ENCODE measurements around the gene DRD1. TPM values are rescaled to one million over a fixed set of nuclear protein-coding genes. Genes with fewer than 3 reads are reported as not detected.
"Not testable (repeated sequence)": the region's sequence is repeated elsewhere in the genome, so short reads cannot be mapped to it uniquely, and the experiment has no call there.

DRD1 gene
- total and polyA plus RNA-seq, 5 donors = not detected

- intact Hi-C loops (cut with DNase I) = no loop called here
- Histone ChIP-seq H3K27ac (ENCODE audit: low read length) (no peak overlapping the region), H3K9me3 (ENCODE audit: control insufficient read depth, low read length) (no peaks in the 10 kb centered on the region), H3K4me1 (ENCODE audit: control insufficient read depth, insufficient read depth, low read length) (no peaks in the 10 kb centered on the region), H3K4me3 (ENCODE audit: low read length) (no peak overlapping the region), H3K27me3 (ENCODE audit: control insufficient read depth, insufficient read depth) (no peaks in the 10 kb centered on the region)
- ATAC-seq (no peak), DNase-seq (no peak)
- WGBS = 66% methylated on average over 11 of the region's 11 CpGs
Observed at GRCh38 chr5:175456105-175456742, 12.2 kb upstream of the DRD1 start.

GRCh38 chr5:175454338-175454737 lies 10.4 kb upstream of the DRD1 start:
- H3K9me3 ChIP-seq (ENCODE audit: control insufficient read depth, low read length); DNase-seq; H3K27me3 ChIP-seq (ENCODE audit: control insufficient read depth, insufficient read depth); H3K4me3 ChIP-seq (ENCODE audit: low read length); H3K4me1 ChIP-seq (ENCODE audit: control insufficient read depth, insufficient read depth, low read length); ATAC-seq; H3K27ac ChIP-seq (ENCODE audit: low read length): not testable (repeated sequence)
- WGBS = 90% methylated on average over 5 of the region's 5 CpGs
- intact Hi-C loops (cut with DNase I) = loop anchor here in 1 of 4 donors (5.0 kb wide), 1 partner anchor 502 kb away; no protein-coding TSS in a partner anchor

- WGBS = 79% methylated on average over 2 of the region's 2 CpGs
- DNase-seq = no peak
Observed at GRCh38 chr5:175452166-175452565, 8.2 kb upstream of the DRD1 start.

GRCh38 chr5:175448276-175448675 lies 4.3 kb upstream of the DRD1 start:
- no peaks in the 10 kb centered on the region for H3K9me3 ChIP-seq (ENCODE audit: control insufficient read depth, low read length)
- H3K4me3 ChIP-seq (ENCODE audit: low read length) = no peak overlapping the region
- DNase-seq = no peak
- no peaks in the 10 kb centered on the region for H3K4me1 ChIP-seq (ENCODE audit: control insufficient read depth, insufficient read depth, low read length)
- no peak overlapping the region for H3K27ac ChIP-seq (ENCODE audit: low read length)
- no peak for ATAC-seq
- no peaks in the 10 kb centered on the region for H3K27me3 ChIP-seq (ENCODE audit: control insufficient read depth, insufficient read depth)
- WGBS = 35% methylated on average over 3 of the region's 3 CpGs
- intact Hi-C loops (cut with DNase I) = loop anchor here in 1 of 4 donors (5.0 kb wide), 1 partner anchor 496 kb away; no protein-coding TSS in a partner anchor

More at GRCh38 chr5:175452166-175452565, 8.2 kb upstream of the DRD1 start:
- Histone ChIP-seq H3K27ac (ENCODE audit: low read length) (no peak overlapping the region), H3K4me1 (ENCODE audit: control insufficient read depth, insufficient read depth, low read length) (no peaks in the 10 kb centered on the region), H3K9me3 (ENCODE audit: control insufficient read depth, low read length) (no peaks in the 10 kb centered on the region), H3K27me3 (ENCODE audit: control insufficient read depth, insufficient read depth) (no peaks in the 10 kb centered on the region), H3K4me3 (ENCODE audit: low read length) (no peak overlapping the region)
- intact Hi-C loops (cut with DNase I) = loop anchor here in 1 of 4 donors (5.0 kb wide), 1 partner anchor 500 kb away; no protein-coding TSS in a partner anchor
- no peak for ATAC-seq

- 22% methylated on average over 2 of the region's 2 CpGs for WGBS
- DNase-seq (no peak), ATAC-seq (no peak)
- Histone ChIP-seq H3K27ac (ENCODE audit: low read length) (no peak overlapping the region), H3K4me1 (ENCODE audit: control insufficient read depth, insufficient read depth, low read length) (no peaks in the 10 kb centered on the region), H3K9me3 (ENCODE audit: control insufficient read depth, low read length) (no peaks in the 10 kb centered on the region), H3K4me3 (ENCODE audit: low read length) (no peak overlapping the region), H3K27me3 (ENCODE audit: control insufficient read depth, insufficient read depth) (no peaks in the 10 kb centered on the region)
- intact Hi-C loops (cut with DNase I) = loop anchor here in 1 of 4 donors (5.0 kb wide), 1 partner anchor 495 kb away; no protein-coding TSS in a partner anchor
Observed at GRCh38 chr5:175447571-175447970, 3.6 kb upstream of the DRD1 start.

- H3K4me3 ChIP-seq (ENCODE audit: low read length); H3K27me3 ChIP-seq (ENCODE audit: control insufficient read depth, insufficient read depth); H3K9me3 ChIP-seq (ENCODE audit: control insufficient read depth, low read length); DNase-seq; ATAC-seq; H3K4me1 ChIP-seq (ENCODE audit: control insufficient read depth, insufficient read depth, low read length); H3K27ac ChIP-seq (ENCODE audit: low read length): not testable (repeated sequence)
- intact Hi-C loops (cut with DNase I) = loop anchor here in 1 of 4 donors (5.0 kb wide), 1 partner anchor 494 kb away; no protein-coding TSS in a partner anchor
- WGBS = 86% methylated on average over 14 of the region's 14 CpGs
Observed at GRCh38 chr5:175446378-175446777, 2.4 kb upstream of the DRD1 start.

GRCh38 chr5:175444905-175445456 lies 999 bp upstream of the DRD1 start:
- Histone ChIP-seq H3K4me3 (ENCODE audit: low read length) (no peak overlapping the region), H3K4me1 (ENCODE audit: control insufficient read depth, insufficient read depth, low read length) (no peaks in the 10 kb centered on the region), H3K27ac (ENCODE audit: low read length) (no peak overlapping the region), H3K27me3 (ENCODE audit: control insufficient read depth, insufficient read depth) (peaks cover 3% of the 10 kb centered on the region), H3K9me3 (ENCODE audit: control insufficient read depth, low read length) (no peaks in the 10 kb centered on the region)
- DNase-seq (no peak), ATAC-seq (no peak)
- intact Hi-C loops (cut with DNase I) = loop anchor here in 3 of 4 donors (5.0 kb wide), 1 partner anchor 493 kb away; no protein-coding TSS in a partner anchor
- 24% methylated on average over 37 of the region's 37 CpGs for WGBS

- Histone ChIP-seq H3K4me1 (ENCODE audit: control insufficient read depth, insufficient read depth, low read length) (no peaks in the 10 kb centered on the region), H3K27me3 (ENCODE audit: control insufficient read depth, insufficient read depth) (peaks cover 3% of the 10 kb centered on the region), H3K9me3 (ENCODE audit: control insufficient read depth, low read length) (no peaks in the 10 kb centered on the region), H3K4me3 (ENCODE audit: low read length) (no peak overlapping the region), H3K27ac (ENCODE audit: low read length) (no peak overlapping the region)
- 5% methylated on average over 29 of the region's 29 CpGs for WGBS
- DNase-seq = no peak
- peak in 1 of 2 donors; percentile 25 for ATAC-seq
- intact Hi-C loops (cut with DNase I) = loop anchor here in 2 of 4 donors (5.0 kb wide), 1 partner anchor 491 kb away; no protein-coding TSS in a partner anchor
Observed at GRCh38 chr5:175443514-175444059, 395 bp downstream of the DRD1 start.

GRCh38 chr5:175438234-175438857 lies 5.6 kb downstream of the DRD1 start:
- Histone ChIP-seq H3K4me1 (ENCODE audit: control insufficient read depth, insufficient read depth, low read length) (no peaks in the 10 kb centered on the region), H3K27me3 (ENCODE audit: control insufficient read depth, insufficient read depth) (peaks cover 3% of the 10 kb centered on the region), H3K27ac (ENCODE audit: low read length) (no peak overlapping the region), H3K9me3 (ENCODE audit: control insufficient read depth, low read length) (no peaks in the 10 kb centered on the region), H3K4me3 (ENCODE audit: low read length) (no peak overlapping the region)
- 68% methylated on average over 3 of the region's 3 CpGs for WGBS
- ATAC-seq (no peak), DNase-seq (no peak)
- intact Hi-C loops (cut with DNase I) = no loop called here

GRCh38 chr5:175436359-175436758 lies 7.6 kb downstream of the DRD1 start:
- Histone ChIP-seq H3K4me3 (ENCODE audit: low read length) (no peak overlapping the region), H3K4me1 (ENCODE audit: control insufficient read depth, insufficient read depth, low read length) (no peaks in the 10 kb centered on the region), H3K9me3 (ENCODE audit: control insufficient read depth, low read length) (no peaks in the 10 kb centered on the region), H3K27me3 (ENCODE audit: control insufficient read depth, insufficient read depth) (peaks cover 3% of the 10 kb centered on the region), H3K27ac (ENCODE audit: low read length) (no peak overlapping the region)
- whole genome bisulfite sequencing = 61% methylated on average over 8 of the region's 8 CpGs
- DNase-seq (no peak), ATAC-seq (no peak)
- intact Hi-C loops (cut with DNase I) = no loop called here

- no peak for ATAC-seq
- no peak overlapping the region for H3K27ac ChIP-seq (ENCODE audit: low read length)
- H3K9me3 ChIP-seq (ENCODE audit: control insufficient read depth, low read length) = no peaks in the 10 kb centered on the region
- H3K4me1 ChIP-seq (ENCODE audit: control insufficient read depth, insufficient read depth, low read length) = no peaks in the 10 kb centered on the region
- no peaks in the 10 kb centered on the region for H3K27me3 ChIP-seq (ENCODE audit: control insufficient read depth, insufficient read depth)
- no peak overlapping the region for H3K4me3 ChIP-seq (ENCODE audit: low read length)
- WGBS = 64% methylated on average over 6 of the region's 6 CpGs
- intact Hi-C loops (cut with DNase I) = no loop called here
- DNase-seq = no peak
Observed at GRCh38 chr5:175434800-175435199, 9.2 kb downstream of the DRD1 start.
